OCI-LY7 (cell line): ENCODE measurements around the gene LSR. TPM values are rescaled to one million over a fixed set of nuclear protein-coding genes. Genes with fewer than 3 reads are reported as not detected.
A peak's percentile ranks its signal among the peaks of the same experiment; 100 is the strongest.

Experiments
- BruUV-seq: library from RNA; stranded (reverse); fragments of 400-500 nt; replicated peaks from 2 replicates; lab custom pipeline; 2021; lab: Mats Ljungman, UMichigan
- CTCF ChIA-PET: fragments of 300-600 bp; sonication (Branson Sonifier 250); formaldehyde crosslinking; loops from one replicate; lab custom pipeline; 2022; ENCODE audit warnings: antibody characterized with exemption; ENCODE audit not compliant: unreplicated experiment; lab: Charles Lee
- POLR2A ChIA-PET: fragments of 300-600 bp; sonication (Branson Sonifier 250); formaldehyde crosslinking; loops from one replicate; lab custom pipeline; 2022; ENCODE audit warnings: antibody characterized with exemption; lab: Charles Lee
- DNase-seq: peaks from one replicate; pipeline ENCODE4 v3.0.0-alpha.2; 2015; ENCODE audit warnings: low spot score
- H2AFZ ChIP-seq: fragments of 200-600 bp; sonication (generic), shearing (Covaris generic); 2 replicates; pipeline ENCODE4 v1.6.1; 2014; ENCODE audit warnings: mild to moderate bottlenecking, antibody characterized with exemption, low read length, moderate library complexity
- H3K27ac ChIP-seq: fragments of 200-600 bp; sonication (generic); 2 replicates; pipeline ENCODE4 v1.5.1; 2014; ENCODE audit warnings: mixed run types, low read depth, mild to moderate bottlenecking, moderate library complexity, low read length, inconsistent platforms; ENCODE audit not compliant: poor library complexity, severe bottlenecking
- H3K36me3 ChIP-seq: fragments of 200-600 bp; sonication (generic); 2 replicates; pipeline ENCODE4 v1.6.1; 2014; ENCODE audit warnings: mild to moderate bottlenecking, antibody characterized with exemption, low read length, moderate library complexity, mixed read lengths; ENCODE audit not compliant: insufficient read depth
- H3K4me1 ChIP-seq: fragments of 200-600 bp; sonication (generic); 2 replicates; pipeline ENCODE4 v1.5.1; 2014; ENCODE audit warnings: mild to moderate bottlenecking, low read length; ENCODE audit not compliant: insufficient read depth, poor library complexity, severe bottlenecking
- H3K4me2 ChIP-seq: fragments of 200-600 bp; sonication (generic); 2 replicates; pipeline ENCODE4 v1.6.1; 2014; ENCODE audit warnings: mild to moderate bottlenecking, low read length
- H3K4me3 ChIP-seq: fragments of 200-600 bp; sonication (generic); 2 replicates; pipeline ENCODE4 v1.5.1; 2014; ENCODE audit warnings: mild to moderate bottlenecking, low read depth, low read length; ENCODE audit not compliant: poor library complexity, severe bottlenecking
- H3K79me2 ChIP-seq: fragments of 200-600 bp; sonication (generic); 2 replicates; pipeline ENCODE4 v1.6.1; 2016; ENCODE audit warnings: low read depth, mild to moderate bottlenecking, low read length, moderate library complexity, mixed read lengths; ENCODE audit not compliant: insufficient read depth
- H3K9me2 ChIP-seq: fragments of 200-600 bp; sonication (generic); 2 replicates; pipeline ENCODE4 v1.6.1; 2016; ENCODE audit warnings: mild to moderate bottlenecking, low read length, mixed read lengths; ENCODE audit not compliant: insufficient read depth
- H3K9me3 ChIP-seq: fragments of 200-600 bp; sonication (generic); 2 replicates; pipeline ENCODE4 v1.6.1; 2014; ENCODE audit warnings: mild to moderate bottlenecking, mixed run types, low read length, mixed read lengths
- H4K20me1 ChIP-seq: fragments of 200-600 bp; sonication (generic); 2 replicates; pipeline ENCODE4 v1.6.1; 2014; ENCODE audit warnings: mild to moderate bottlenecking, antibody characterized with exemption, low read length, moderate library complexity, mixed read lengths; ENCODE audit not compliant: insufficient read depth
- CTCF ChIP-seq: fragments of 200-600 bp; sonication (generic); conservative IDR thresholded peaks from 2 replicates; pipeline ENCODE4 v1.5.1; 2014; ENCODE audit warnings: mild to moderate bottlenecking, antibody characterized with exemption, low read length, moderate library complexity, mixed read lengths
- EZH2phosphoT487 ChIP-seq: fragments of 200-600 bp; sonication (generic); IDR thresholded peaks from 2 replicates; pipeline ENCODE4 v1.6.1; 2018; ENCODE audit warnings: low read depth, borderline replicate concordance, mild to moderate bottlenecking, mixed run types, antibody characterized with exemption, low read length, moderate library complexity, mixed read lengths
- intact Hi-C: fragments of 100-400 bp; cut with micrococcal nuclease; formaldehyde crosslinking; loops from one replicate; pipeline ENCODE4 v1.10.0; 2022; ENCODE audit not compliant: unreplicated experiment
- total RNA-seq, 2 experiments: library from RNA; depleted of rRNA in 1 of 2; stranded (reverse); fragments of >200 nt in 1 of 2; shearing (Covaris generic) in 1 of 2; gene quantifications; 2 replicates each; pipeline ENCODE4 v1.2.3, GENCODE V29; 2014 to 2022

LSR gene
- total RNA-seq, 2 experiments from 2014 or later: 15.0 to 33.6 TPM

- Histone ChIP-seq H4K20me1 (no peaks in the 10 kb centered on the region), H3K9me2 (no peaks in the 10 kb centered on the region), H3K4me2 (no peak overlapping the region), H2AFZ (no peak overlapping the region), H3K9me3 (no peaks in the 10 kb centered on the region), H3K36me3 (0 out of 2 replicates have a peak, but pooled peaks cover 3% of the 10 kb centered on the region), H3K79me2 (no peaks in the 10 kb centered on the region), H3K27ac (no peak overlapping the region), H3K4me1 (peaks cover 67% of the 10 kb centered on the region), H3K4me3 (no peak overlapping the region)
- intact Hi-C loops: loop anchor here (5.0 kb wide), 1 partner anchor 86 kb away; no protein-coding TSS in a partner anchor
- ChIA-PET CTCF (no interaction called here), POLR2A (no interaction called here)
- no TSS peak for BruUV-seq
- no peak for TF ChIP-seq CTCF
- no peak for TF ChIP-seq EZH2phosphoT487
- DNase-seq: no peak
These were observed 49.8 kb downstream of the LSR start for GRCh38 chr19:35298561-35298972.

- H3K79me2 ChIP-seq: no peaks in the 10 kb centered on the region
- intact Hi-C loops: loop anchor here (5.0 kb wide), 1 partner anchor 87 kb away; no protein-coding TSS in a partner anchor
- H4K20me1 ChIP-seq: no peaks in the 10 kb centered on the region
- TF ChIP-seq CTCF (no peak), EZH2phosphoT487 (no peak)
- H3K4me2 ChIP-seq: 0 out of 2 replicates have a peak overlapping the region, but pooled peaks have one; percentile 6
- CTCF ChIA-PET: no interaction called here
- peaks cover 63% of the 10 kb centered on the region for H3K4me1 ChIP-seq
- BruUV-seq: no TSS peak
- 0 out of 2 replicates have a peak, but pooled peaks cover 3% of the 10 kb centered on the region for H3K36me3 ChIP-seq
- POLR2A ChIA-PET: no interaction called here
- peak; percentile 79 for DNase-seq
- no peaks in the 10 kb centered on the region for H3K9me2 ChIP-seq
- H3K9me3 ChIP-seq: no peaks in the 10 kb centered on the region
- H3K4me3 ChIP-seq: no peak overlapping the region
- H3K27ac ChIP-seq: no peak overlapping the region
- H2AFZ ChIP-seq: no peak overlapping the region
These were observed 50.9 kb downstream of the LSR start for GRCh38 chr19:35299523-35300338.

- 0 out of 2 replicates have a peak overlapping the region, but pooled peaks have one; percentile 6 for H3K4me2 ChIP-seq
- H2AFZ ChIP-seq: no peak overlapping the region
- ChIA-PET CTCF (no interaction called here), POLR2A (no interaction called here)
- no peaks in the 10 kb centered on the region for H4K20me1 ChIP-seq
- H3K36me3 ChIP-seq: 0 out of 2 replicates have a peak, but pooled peaks cover 3% of the 10 kb centered on the region
- peaks cover 63% of the 10 kb centered on the region for H3K4me1 ChIP-seq
- H3K27ac ChIP-seq: no peak overlapping the region
- no peaks in the 10 kb centered on the region for H3K79me2 ChIP-seq
- H3K9me2 ChIP-seq: no peaks in the 10 kb centered on the region
- no peak for DNase-seq
- H3K4me3 ChIP-seq: no peak overlapping the region
- no peaks in the 10 kb centered on the region for H3K9me3 ChIP-seq
- no peak for TF ChIP-seq CTCF
- TF ChIP-seq EZH2phosphoT487: no peak
- intact Hi-C loops: no loop called here
- no TSS peak for BruUV-seq
These were observed 51.5 kb downstream of the LSR start for GRCh38 chr19:35300339-35300649.
